Measurements from ENCODE around the gene VSNL1.

GRCh38 chr2:17558878-17559277, 18.4 kb downstream of the VSNL1 start:
- TF ChIP-seq CTCF (IDR thresholded peaks at IDR 0.05) (no peak), POLR2A (IDR thresholded peaks at IDR 0.05) (no peak)
